Type B pancreatic cell (in vitro differentiated cells): ENCODE results near the gene PARK7. TPM values are rescaled to one million over a fixed set of nuclear protein-coding genes. Genes with fewer than 3 reads are reported as not detected.

Experiments
- DNase-seq: peaks from one replicate; pipeline ENCODE4 v3.0.0; 2021; ENCODE audit warnings: mixed read lengths; ENCODE audit not compliant: unreplicated experiment; ENCODE audit errors: extremely low spot score
- H3K27ac Mint-ChIP-seq: 2 replicates; pipeline ENCODE4 v1.8.0; 2021; ENCODE audit warnings: mild to moderate bottlenecking, mixed read lengths
- H3K27me3 Mint-ChIP-seq: 2 replicates; pipeline ENCODE4 v1.8.0; 2021; ENCODE audit warnings: mixed read lengths
- H3K36me3 Mint-ChIP-seq: 2 replicates; pipeline ENCODE4 v1.8.0; 2021; ENCODE audit warnings: mixed read lengths
- H3K4me1 Mint-ChIP-seq: one replicate; pipeline ENCODE4 v1.8.0; 2021; ENCODE audit warnings: mixed read lengths; ENCODE audit not compliant: unreplicated experiment
- H3K4me3 Mint-ChIP-seq: 2 replicates; pipeline ENCODE4 v1.8.0; 2021; ENCODE audit warnings: mild to moderate bottlenecking, mixed read lengths
- H3K9me3 Mint-ChIP-seq: 2 replicates; pipeline ENCODE4 v1.8.0; 2021; ENCODE audit warnings: mixed read lengths
- CTCF ChIP-seq: fragments of 200-600 bp; sonication (generic); conservative IDR thresholded peaks from 2 replicates; pipeline ENCODE4 v1.5.0; 2021; ENCODE audit warnings: antibody characterized with exemption, mild to moderate bottlenecking
- total RNA-seq: library from RNA; stranded (reverse); gene quantifications from 2 replicates; pipeline ENCODE4 v1.2.1, GENCODE V29; 2021; ENCODE audit warnings: low replicate concordance

PARK7 gene
- total RNA-seq, 1 donor from 2014 or later = 279 TPM

- TF ChIP-seq CTCF = no peak
Observed at GRCh38 chr1:8004113-8004802, 42.7 kb downstream of the PARK7 start.

GRCh38 chr1:8004803-8005573 is 43.5 kb downstream of the PARK7 start:
- DNase-seq = no peak

More at GRCh38 chr1:8004113-8004802, 42.7 kb downstream of the PARK7 start:
- H3K4me1 Mint-ChIP-seq = peaks cover 34% of the 10 kb centered on the region
- peak overlapping the region; percentile 58 for H3K4me3 Mint-ChIP-seq
- H3K27ac Mint-ChIP-seq = peak overlapping the region; percentile 97
- H3K36me3 Mint-ChIP-seq = peaks cover 4% of the 10 kb centered on the region
- no peaks in the 10 kb centered on the region for H3K9me3 Mint-ChIP-seq
- H3K27me3 Mint-ChIP-seq = no peaks in the 10 kb centered on the region
- no peak for DNase-seq

GRCh38 chr1:8006037-8006963 is 44.8 kb downstream of the PARK7 start:
- H3K36me3 Mint-ChIP-seq = peaks cover 9% of the 10 kb centered on the region
- no peaks in the 10 kb centered on the region for H3K27me3 Mint-ChIP-seq
- peak overlapping the region; percentile 97 for H3K27ac Mint-ChIP-seq
- TF ChIP-seq CTCF = no peak
- no peak for DNase-seq
- peak overlapping the region; percentile 55 for H3K4me3 Mint-ChIP-seq
- peaks cover 34% of the 10 kb centered on the region for H3K4me1 Mint-ChIP-seq
- no peaks in the 10 kb centered on the region for H3K9me3 Mint-ChIP-seq

More at GRCh38 chr1:8004803-8005573, 43.5 kb downstream of the PARK7 start:
- H3K36me3 Mint-ChIP-seq = peaks cover 8% of the 10 kb centered on the region
- TF ChIP-seq CTCF = no peak
- peaks cover 34% of the 10 kb centered on the region for H3K4me1 Mint-ChIP-seq
- H3K9me3 Mint-ChIP-seq = no peaks in the 10 kb centered on the region
- no peaks in the 10 kb centered on the region for H3K27me3 Mint-ChIP-seq
- peak overlapping the region; percentile 58 for H3K4me3 Mint-ChIP-seq
- peak overlapping the region; percentile 97 for H3K27ac Mint-ChIP-seq

GRCh38 chr1:8009043-8010002 is 47.8 kb downstream of the PARK7 start:
- no peak for TF ChIP-seq CTCF
- peaks cover 25% of the 10 kb centered on the region for H3K4me1 Mint-ChIP-seq
- H3K4me3 Mint-ChIP-seq = no peak overlapping the region
- peaks cover 25% of the 10 kb centered on the region for H3K36me3 Mint-ChIP-seq
- no peaks in the 10 kb centered on the region for H3K27me3 Mint-ChIP-seq
- no peak for DNase-seq
- H3K27ac Mint-ChIP-seq = no peak overlapping the region
- H3K9me3 Mint-ChIP-seq = no peaks in the 10 kb centered on the region
